ENCODE measurements around the gene AXIN1.

Gene AXIN1

GRCh38 chr16:247027-247426, 105.5 kb downstream of the AXIN1 start:
- DNase-seq (ENCODE audit: low read depth in 2 of 2), result no peak

- DNase-seq (ENCODE audit: low read depth in 2 of 2), result no peak
Measured at GRCh38 chr16:245105-245504, 107.4 kb downstream of the AXIN1 start.

- no peak for DNase-seq (ENCODE audit: low read depth in 2 of 2)
Measured at GRCh38 chr16:243348-243747, 109.2 kb downstream of the AXIN1 start.

- no peak for DNase-seq (ENCODE audit: low read depth in 2 of 2)
Measured at GRCh38 chr16:242281-242680, 110.2 kb downstream of the AXIN1 start.

GRCh38 chr16:240559-240958, 112.0 kb downstream of the AXIN1 start:
- DNase-seq (ENCODE audit: low read depth in 2 of 2), result no peak

- no peak for DNase-seq (ENCODE audit: low read depth in 2 of 2)
Measured at GRCh38 chr16:239948-240277, 112.6 kb downstream of the AXIN1 start.
